Epithelial cell of proximal tubule (primary cell): Measurements from ENCODE around the gene TSPAN10. TPM values are rescaled to one million over a fixed set of nuclear protein-coding genes. Genes with fewer than 3 reads are reported as not detected.
"Not testable (repeated sequence)": the region's sequence is repeated elsewhere in the genome, so short reads cannot be mapped to it uniquely, and the experiment has no call there.

ENCODE experiments used
- DNase-seq: peaks from one replicate; pipeline ENCODE4 v3.0.0-alpha.2; 2011; ENCODE audit warnings: low read depth
- H3K4me3 ChIP-seq: 2 replicates; pipeline ENCODE4 v1.5.1; 2011; ENCODE audit warnings: low read depth, mild to moderate bottlenecking, low read length
- CTCF ChIP-seq: conservative IDR thresholded peaks from 2 replicates; pipeline ENCODE4 v1.5.1; 2012; ENCODE audit warnings: low read depth, mild to moderate bottlenecking, low read length
- total RNA-seq: library from RNA; depleted of rRNA; stranded (reverse); fragments of >200 nt; gene quantifications from 2 replicates; pipeline ENCODE4 v1.2.3, GENCODE V29; 2015

Gene TSPAN10
- total RNA-seq, 1 donor from 2014 or later, result 0.29 TPM

- DNase-seq, result no peak
- no peak for TF ChIP-seq CTCF
- H3K4me3 ChIP-seq, result peak overlapping the region; percentile 23
Observed at GRCh38 chr17:81667754-81668153, 30.8 kb downstream of the TSPAN10 start.

- DNase-seq, result no peak
- no peak for TF ChIP-seq CTCF
- no peak overlapping the region for H3K4me3 ChIP-seq
Observed at GRCh38 chr17:81672504-81672903, 35.5 kb downstream of the TSPAN10 start.

GRCh38 chr17:81672954-81673353 is 36.0 kb downstream of the TSPAN10 start:
- no peak for DNase-seq

GRCh38 chr17:81673561-81674258 is 36.7 kb downstream of the TSPAN10 start:
- H3K4me3 ChIP-seq, result no peak overlapping the region
- no peak for TF ChIP-seq CTCF
- DNase-seq, result no peak

More at GRCh38 chr17:81672954-81673353, 36.0 kb downstream of the TSPAN10 start:
- H3K4me3 ChIP-seq, result no peak overlapping the region
- TF ChIP-seq CTCF, result no peak

GRCh38 chr17:81675515-81676221 is 38.7 kb downstream of the TSPAN10 start:
- DNase-seq, H3K4me3 ChIP-seq: not testable (repeated sequence)
- TF ChIP-seq CTCF, result peak; percentile 47

GRCh38 chr17:81676906-81677305 is 39.9 kb downstream of the TSPAN10 start:
- H3K4me3 ChIP-seq, result no peak overlapping the region
- no peak for DNase-seq
- no peak for TF ChIP-seq CTCF
